Measurements from ENCODE around the gene GRIN3B. TPM values are rescaled to one million over a fixed set of nuclear protein-coding genes. Genes with fewer than 3 reads are reported as not detected.

The GRIN3B gene
- total RNA-seq, 1 donor from 2014 or later: not detected

GRCh38 chr19:1026783-1027649, 26.8 kb downstream of the GRIN3B start:
- no peak for DNase-seq

GRCh38 chr19:1027650-1028061, 27.4 kb downstream of the GRIN3B start:
- intact Hi-C loops (cut with DNase I): loop anchor here (10.0 kb wide), 1 partner anchor 207 kb away; the partner anchor contains the start of gene CBARP
- ATAC-seq (ENCODE audit: poor library complexity) (peak; percentile 1), DNase-seq (no peak)

More at GRCh38 chr19:1026783-1027649, 26.8 kb downstream of the GRIN3B start:
- peak; percentile 3 for ATAC-seq (ENCODE audit: poor library complexity)
- intact Hi-C loops (cut with DNase I): loop anchor here (10.0 kb wide), 1 partner anchor 208 kb away; the partner anchor contains the start of gene CBARP

- peak; percentile 70 for ATAC-seq (ENCODE audit: poor library complexity)
- peak; percentile 75 for DNase-seq
- intact Hi-C loops (cut with DNase I): loop anchor here (10.0 kb wide), 1 partner anchor 207 kb away; the partner anchor contains the start of gene CBARP
Measured at GRCh38 chr19:1028062-1028926, 28.1 kb downstream of the GRIN3B start.

GRCh38 chr19:1032264-1032867, 32.1 kb downstream of the GRIN3B start:
- ATAC-seq (ENCODE audit: poor library complexity): no peak
- intact Hi-C loops (cut with DNase I): no loop called here
- no peak for DNase-seq

GRCh38 chr19:1035998-1036621, 35.9 kb downstream of the GRIN3B start:
- DNase-seq (no peak), ATAC-seq (ENCODE audit: poor library complexity) (no peak)
- intact Hi-C loops (cut with DNase I): no loop called here

- intact Hi-C loops (cut with DNase I): no loop called here
- DNase-seq (no peak), ATAC-seq (ENCODE audit: poor library complexity) (no peak)
Measured at GRCh38 chr19:1037621-1038064, 37.4 kb downstream of the GRIN3B start.

GRCh38 chr19:1038978-1039645, 38.9 kb downstream of the GRIN3B start:
- intact Hi-C loops (cut with DNase I): no loop called here
- DNase-seq: no peak
- ATAC-seq (ENCODE audit: poor library complexity): no peak

- intact Hi-C loops (cut with DNase I): no loop called here
- ATAC-seq (ENCODE audit: poor library complexity) (peak; percentile 95), DNase-seq (peak; percentile 99)
Measured at GRCh38 chr19:1039646-1040475, 39.6 kb downstream of the GRIN3B start, which contains the start of gene ABCA7. TSS of gene ABCA7 (plus strand) at chr19:1040107. CDS start at chr19:1041362, 1,255 bp downstream.

GRCh38 chr19:1040476-1041271, 40.5 kb downstream of the GRIN3B start:
- intact Hi-C loops (cut with DNase I): no loop called here
- DNase-seq: peak; percentile 95
- peak; percentile 76 for ATAC-seq (ENCODE audit: poor library complexity)

- no peak for DNase-seq
- ATAC-seq (ENCODE audit: poor library complexity): no peak
Measured at GRCh38 chr19:1041272-1041834, 41.1 kb downstream of the GRIN3B start.

GRCh38 chr19:1041835-1042685, 41.8 kb downstream of the GRIN3B start:
- ATAC-seq (ENCODE audit: poor library complexity) (no peak), DNase-seq (no peak)
- intact Hi-C loops (cut with DNase I): no loop called here

More at GRCh38 chr19:1041272-1041834, 41.1 kb downstream of the GRIN3B start:
- intact Hi-C loops (cut with DNase I): no loop called here

GRCh38 chr19:1042689-1043511, 42.7 kb downstream of the GRIN3B start:
- intact Hi-C loops (cut with DNase I): no loop called here
- no peak for DNase-seq
- no peak for ATAC-seq (ENCODE audit: poor library complexity)

- ATAC-seq (ENCODE audit: poor library complexity) (no peak), DNase-seq (no peak)
- intact Hi-C loops (cut with DNase I): no loop called here
Measured at GRCh38 chr19:1045247-1045603, 45.0 kb downstream of the GRIN3B start.

- ATAC-seq (ENCODE audit: poor library complexity) (no peak), DNase-seq (no peak)
- intact Hi-C loops (cut with DNase I): no loop called here
Measured at GRCh38 chr19:1046117-1046626, 46.0 kb downstream of the GRIN3B start.

All from Right ventricle myocardium superior (tissue), 1 donor.